ENCODE measurements around the gene PRPF8. TPM values are rescaled to one million over a fixed set of nuclear protein-coding genes. Genes with fewer than 3 reads are reported as not detected.
A peak's percentile ranks its signal among the peaks of the same experiment; 100 is the strongest.

The PRPF8 gene
- total and polyA plus RNA-seq, 2 experiments from 2014 or later, result 72.2 to 93.8 TPM

DNA sequence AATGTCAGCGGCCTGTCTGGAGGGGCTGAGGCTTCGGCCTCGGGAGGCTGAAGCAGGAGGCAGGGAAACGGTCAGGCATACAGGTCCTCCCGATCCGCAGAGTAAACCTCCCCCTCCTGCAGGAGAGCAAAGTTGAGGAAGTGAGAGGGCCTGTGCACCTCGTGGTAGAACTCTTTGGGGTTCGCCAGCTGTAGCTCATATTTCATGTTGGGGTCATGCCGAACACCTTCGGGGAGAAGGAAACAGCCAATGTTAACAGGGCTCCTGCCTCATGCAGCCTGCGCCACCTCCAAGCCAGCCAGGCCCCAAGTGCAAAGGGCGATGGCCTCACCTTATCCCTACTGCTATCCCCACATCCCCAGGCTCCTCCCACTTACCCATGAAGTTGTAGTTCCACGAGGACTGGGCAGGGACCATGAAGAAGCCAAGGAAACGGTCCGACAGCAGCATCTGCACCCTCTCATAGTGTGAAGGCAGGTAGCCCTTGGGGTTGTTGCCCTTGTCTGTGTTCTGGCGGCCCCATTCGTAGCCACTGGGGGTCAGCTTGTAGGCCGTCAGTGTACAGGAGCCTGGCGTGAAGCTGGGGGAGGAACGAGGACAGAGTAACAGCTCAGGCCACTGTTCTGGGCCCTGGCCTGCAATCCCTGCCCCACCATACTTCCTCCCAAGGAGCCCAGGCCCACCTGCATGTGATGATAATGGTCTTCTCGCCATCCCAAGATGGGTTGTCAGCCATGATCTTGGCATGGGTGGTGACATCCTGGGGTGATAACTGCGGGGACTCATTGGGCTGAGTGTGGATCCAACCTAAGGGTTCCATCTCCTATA is 33.7 kb downstream of the PRPF8 start:
- no peak for DNase-seq
- peaks cover 55% of the 10 kb centered on the region for H3F3A ChIP-seq (ENCODE audit: insufficient read depth)
- H3K9me3 ChIP-seq (ENCODE audit: low read depth), result no peaks in the 10 kb centered on the region
- no peak overlapping the region for H2AFZ ChIP-seq
- H3K27me3 ChIP-seq (replicated peaks; ENCODE audit: insufficient read depth), result no peaks in the 10 kb centered on the region
- no peak overlapping the region for H3K4me2 ChIP-seq (ENCODE audit: unreplicated experiment)
- H4K20me1 ChIP-seq (ENCODE audit: insufficient read depth), result no peaks in the 10 kb centered on the region
- H3K4me1 ChIP-seq (ENCODE audit: insufficient read depth), result peaks cover 7% of the 10 kb centered on the region; the same call in 1 of the 2 replicates
- in situ Hi-C loops (cut with MboI), result no loop called here
- 83 to 87% methylated on average over 22 of the region's 22 CpGs for WGBS, 2 experiments (ENCODE audit: low coverage in 1 of 2, low lambda C conversion rate in 2 of 2, missing lambda C conversion rate in 2 of 2)
- no peak overlapping the region for H3K4me3 ChIP-seq
- H3K9me2 ChIP-seq (ENCODE audit: insufficient read depth), result no peaks in the 10 kb centered on the region
- H3K9ac ChIP-seq, result no peak overlapping the region
- TF ChIP-seq EZH2 (IDR thresholded peaks at IDR 0.05; ENCODE audit: insufficient read depth, poor library complexity, severe bottlenecking), result no peak
- no peak for TF ChIP-seq EZH2phosphoT487 (IDR thresholded peaks at IDR 0.05; ENCODE audit: insufficient read depth, low read depth)
- no peak overlapping the region for H3K27ac ChIP-seq
- H3K79me2 ChIP-seq (ENCODE audit: insufficient read depth), result no peaks in the 10 kb centered on the region
- H3K36me3 ChIP-seq (ENCODE audit: low read depth), result peaks cover 43% of the 10 kb centered on the region

- Histone ChIP-seq H3K9me2 (ENCODE audit: insufficient read depth) (no peaks in the 10 kb centered on the region), H3K36me3 (ENCODE audit: low read depth) (peaks cover 35% of the 10 kb centered on the region), H3K4me3 (peak within 1 kb of the TSS; percentile 74), H3K9ac (peak within 1 kb of the TSS; percentile 72), H3K4me2 (ENCODE audit: unreplicated experiment) (peak within 1 kb of the TSS; percentile 81), H3F3A (ENCODE audit: insufficient read depth) (peaks cover 49% of the 10 kb centered on the region), H3K27me3 (replicated peaks; ENCODE audit: insufficient read depth) (no peaks in the 10 kb centered on the region), H4K20me1 (ENCODE audit: insufficient read depth) (no peaks in the 10 kb centered on the region), H3K27ac (peak within 1 kb of the TSS; percentile 76), H3K9me3 (ENCODE audit: low read depth) (no peaks in the 10 kb centered on the region), H2AFZ (peak within 1 kb of the TSS; percentile 89), H3K4me1 (ENCODE audit: insufficient read depth) (peaks cover 7% of the 10 kb centered on the region; the same call in 1 of the 2 replicates), H3K79me2 (ENCODE audit: insufficient read depth) (no peaks in the 10 kb centered on the region)
- TF ChIP-seq EZH2phosphoT487 (IDR thresholded peaks at IDR 0.05; ENCODE audit: insufficient read depth, low read depth), result no peak
- no peak for TF ChIP-seq EZH2 (IDR thresholded peaks at IDR 0.05; ENCODE audit: insufficient read depth, poor library complexity, severe bottlenecking)
- 19 to 23% methylated on average over 22 to 23 of the region's 23 CpGs for WGBS, 2 experiments (ENCODE audit: low coverage in 1 of 2, low lambda C conversion rate in 2 of 2, missing lambda C conversion rate in 2 of 2)
- DNase-seq, result peak; percentile 57
- in situ Hi-C loops (cut with MboI), result no loop called here
Observed at GRCh38 chr17:1649844-1650501, 34.7 kb downstream of the PRPF8 start, which contains the start of gene RILP. TSS of gene RILP (minus strand) at chr17:1649866. CDS start at chr17:1649804, 62 bp downstream.

DNA sequence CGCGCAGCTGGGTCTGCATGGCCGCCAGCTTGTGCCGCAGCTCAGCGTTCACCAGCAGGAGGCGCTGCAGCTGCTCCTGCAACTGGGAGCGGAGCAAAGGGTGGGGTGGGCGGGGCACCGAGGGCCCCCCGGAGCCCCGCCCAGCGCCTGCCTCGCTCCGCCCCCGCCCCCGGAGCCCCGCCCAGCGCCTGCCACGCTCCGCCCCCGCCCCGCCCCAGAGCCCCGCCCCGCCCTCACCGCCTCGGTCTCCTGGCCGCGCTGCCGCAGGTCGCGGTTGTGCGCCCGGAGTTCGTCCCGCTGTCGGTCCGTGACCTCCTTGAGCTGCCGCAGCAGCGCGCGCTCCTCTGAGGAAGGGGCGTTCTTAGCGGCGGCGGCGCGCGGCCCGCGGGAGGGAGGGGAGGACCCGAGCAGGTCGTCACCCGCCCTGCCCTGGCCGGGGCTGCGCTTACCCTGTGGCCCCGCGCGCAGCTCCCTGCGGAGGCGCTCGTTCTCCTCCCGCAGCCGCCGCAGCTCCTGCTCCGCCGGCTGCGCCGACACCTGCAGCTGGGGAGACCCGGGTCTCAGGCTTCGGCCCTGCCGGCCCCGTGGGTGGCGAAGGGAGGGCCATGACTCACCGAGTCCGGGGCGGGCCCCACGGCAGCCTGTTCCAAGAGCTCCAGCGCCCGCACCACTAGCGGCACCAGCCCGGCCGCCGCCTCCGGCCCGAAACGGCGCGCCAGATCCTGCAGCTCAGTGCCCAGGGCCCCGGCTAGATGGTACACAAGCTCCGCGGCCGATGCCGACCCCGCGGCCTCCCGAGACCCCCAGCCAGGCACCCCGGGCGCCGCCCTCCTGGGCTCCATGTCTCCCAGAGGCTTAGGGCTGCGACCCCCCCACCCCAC is 35.5 kb downstream of the PRPF8 start:
- H3K79me2 ChIP-seq (ENCODE audit: insufficient read depth), result no peaks in the 10 kb centered on the region
- H3K27ac ChIP-seq, result peak overlapping the region; percentile 76
- H3K27me3 ChIP-seq (replicated peaks; ENCODE audit: insufficient read depth), result no peaks in the 10 kb centered on the region
- H4K20me1 ChIP-seq (ENCODE audit: insufficient read depth), result no peaks in the 10 kb centered on the region
- H3K4me1 ChIP-seq (ENCODE audit: insufficient read depth), result peaks cover 9% of the 10 kb centered on the region
- no peaks in the 10 kb centered on the region for H3K9me3 ChIP-seq (ENCODE audit: low read depth)
- peak; percentile 98 for DNase-seq
- peak overlapping the region; percentile 79 for H2AFZ ChIP-seq
- peaks cover 27% of the 10 kb centered on the region for H3K36me3 ChIP-seq (ENCODE audit: low read depth)
- H3F3A ChIP-seq (ENCODE audit: insufficient read depth), result peaks cover 41% of the 10 kb centered on the region
- peak overlapping the region; percentile 72 for H3K9ac ChIP-seq
- TF ChIP-seq EZH2phosphoT487 (IDR thresholded peaks at IDR 0.05; ENCODE audit: insufficient read depth, low read depth), result no peak
- in situ Hi-C loops (cut with MboI), result no loop called here
- H3K9me2 ChIP-seq (ENCODE audit: insufficient read depth), result no peaks in the 10 kb centered on the region
- 1 to 2% methylated on average over 22 to 86 of the region's 100 CpGs for WGBS, 2 experiments (ENCODE audit: low coverage in 1 of 2, low lambda C conversion rate in 2 of 2, missing lambda C conversion rate in 2 of 2)
- H3K4me3 ChIP-seq, result peak overlapping the region; percentile 74
- peak overlapping the region; percentile 81 for H3K4me2 ChIP-seq (ENCODE audit: unreplicated experiment)

All from GM23248 (cell line).